WTC11 (cell line): Measurements from ENCODE around the gene GPR153. TPM values are rescaled to one million over a fixed set of nuclear protein-coding genes. Genes with fewer than 3 reads are reported as not detected.

Experiments
- ATAC-seq: fragments of 200-7000 bp; cut with Tn5 transposase; 2 replicates; pipeline ENCODE4 v1.10.0; 2021; ENCODE audit warnings: mild to moderate bottlenecking, moderate library complexity
- CTCF ChIA-PET: fragments of 300-600 bp; sonication (Branson Sonifier 250); formaldehyde crosslinking; loops from one replicate; lab custom pipeline; 2021; ENCODE audit warnings: antibody characterized with exemption; lab: Charles Lee
- POLR2A ChIA-PET: fragments of 350-600 bp; sonication (Branson Sonifier 250); formaldehyde crosslinking; loops from one replicate; lab custom pipeline; 2021; ENCODE audit warnings: antibody characterized with exemption; lab: Charles Lee
- DNase-seq: peaks from one replicate; pipeline ENCODE4 v3.0.0; 2021; ENCODE audit warnings: low spot score
- H3K27ac Mint-ChIP-seq: 2 replicates; pipeline ENCODE4 v1.8.0; 2021; ENCODE audit warnings: mixed read lengths
- H3K27me3 Mint-ChIP-seq: 2 replicates; pipeline ENCODE4 v1.8.0; 2021; ENCODE audit warnings: low read depth, mild to moderate bottlenecking, moderate library complexity, mixed read lengths
- H3K36me3 Mint-ChIP-seq: 2 replicates; pipeline ENCODE4 v1.8.0; 2021; ENCODE audit warnings: mixed read lengths
- H3K4me1 Mint-ChIP-seq: 2 replicates; pipeline ENCODE4 v1.8.0; 2022; ENCODE audit warnings: mixed read lengths
- H3K4me3 Mint-ChIP-seq: 2 replicates; pipeline ENCODE4 v1.8.0; 2021; ENCODE audit warnings: mild to moderate bottlenecking, moderate library complexity, mixed read lengths
- H3K9me3 Mint-ChIP-seq: 2 replicates; pipeline ENCODE4 v1.8.0; 2021; ENCODE audit warnings: mixed read lengths
- ATF1 ChIP-seq: sonication (generic); formaldehyde crosslinking; IDR thresholded peaks from 2 replicates; pipeline ENCODE4 v1.8.1; 2023; ENCODE audit warnings: mild to moderate bottlenecking, moderate library complexity, missing genetic modification reagents
- E2F4 ChIP-seq: sonication (generic); formaldehyde crosslinking; IDR thresholded peaks from 2 replicates; pipeline ENCODE4 v1.8.1; 2022; ENCODE audit warnings: low read depth, mild to moderate bottlenecking, moderate library complexity, missing genetic modification reagents, borderline replicate concordance
- FOXP1 ChIP-seq: sonication (generic); formaldehyde crosslinking; IDR thresholded peaks from 2 replicates; pipeline ENCODE4 v1.8.0; 2022; ENCODE audit warnings: missing genetic modification reagents, mild to moderate bottlenecking, moderate library complexity, borderline replicate concordance
- GTF2I ChIP-seq: fragments of 250-450 bp; sonication (Bioruptor Pico); conservative IDR thresholded peaks from 2 replicates; pipeline ENCODE4 v1.4.0; 2021; ENCODE audit warnings: mild to moderate bottlenecking
- HMGXB4 ChIP-seq: sonication (generic); formaldehyde crosslinking; IDR thresholded peaks from 2 replicates; pipeline ENCODE4 v1.8.1; 2023; ENCODE audit warnings: mild to moderate bottlenecking, moderate library complexity, missing genetic modification reagents
- IRF2 ChIP-seq: sonication (generic); formaldehyde crosslinking; IDR thresholded peaks from 2 replicates; pipeline ENCODE4 v1.8.0; 2022; ENCODE audit warnings: low read depth, missing genetic modification reagents, borderline replicate concordance
- JUN ChIP-seq: sonication (generic); formaldehyde crosslinking; IDR thresholded peaks from 2 replicates; pipeline ENCODE4 v1.8.0; 2023; ENCODE audit warnings: mild to moderate bottlenecking, missing genetic modification reagents
- MXD4 ChIP-seq: fragments of 250-450 bp; sonication (Bioruptor Pico); IDR thresholded peaks from 2 replicates; pipeline ENCODE4 v1.8.0; 2021; ENCODE audit warnings: mild to moderate bottlenecking, moderate library complexity, borderline replicate concordance
- PRDM15 ChIP-seq: sonication (generic); formaldehyde crosslinking; IDR thresholded peaks from 2 replicates; pipeline ENCODE4 v1.8.0; 2022; ENCODE audit warnings: missing genetic modification reagents
- PREB ChIP-seq: sonication (generic); formaldehyde crosslinking; IDR thresholded peaks from 2 replicates; pipeline ENCODE4 v1.8.1; 2022; ENCODE audit warnings: mild to moderate bottlenecking, missing genetic modification reagents, moderate library complexity, borderline replicate concordance
- PRRX2 ChIP-seq: fragments of 250-450 bp; sonication (Bioruptor Pico); IDR thresholded peaks from 2 replicates; pipeline ENCODE4 v1.8.0; 2021; ENCODE audit warnings: mild to moderate bottlenecking
- USF1 ChIP-seq: sonication (generic); formaldehyde crosslinking; IDR thresholded peaks from 2 replicates; pipeline ENCODE4 v1.8.0; 2022; ENCODE audit warnings: mild to moderate bottlenecking, missing genetic modification reagents
- ZBTB21 ChIP-seq: sonication (generic); formaldehyde crosslinking; IDR thresholded peaks from 2 replicates; pipeline ENCODE4 v1.8.1; 2023; ENCODE audit warnings: mild to moderate bottlenecking, missing genetic modification reagents, borderline replicate concordance
- ZBTB43 ChIP-seq: sonication (generic); formaldehyde crosslinking; IDR thresholded peaks from 2 replicates; pipeline ENCODE4 v1.8.1; 2023; ENCODE audit warnings: mild to moderate bottlenecking, missing genetic modification reagents
- ZNF121 ChIP-seq: sonication (generic); formaldehyde crosslinking; IDR thresholded peaks from 2 replicates; pipeline ENCODE4 v1.8.0; 2023; ENCODE audit warnings: missing genetic modification reagents
- ZNF138 ChIP-seq: sonication (generic); formaldehyde crosslinking; conservative IDR thresholded peaks from 2 replicates; pipeline ENCODE4 v1.8.1; 2022; ENCODE audit warnings: mild to moderate bottlenecking, moderate library complexity, missing genetic modification reagents
- ZNF423 ChIP-seq: fragments of 250-450 bp; sonication (Bioruptor Pico); IDR thresholded peaks from 2 replicates; pipeline ENCODE4 v2.1.2; 2022; ENCODE audit warnings: mild to moderate bottlenecking, moderate library complexity
- ZNF425 ChIP-seq: fragments of 250-450 bp; sonication (Bioruptor Pico); conservative IDR thresholded peaks from 2 replicates; pipeline ENCODE4 v1.9.0; 2021; ENCODE audit warnings: mild to moderate bottlenecking
- total RNA-seq: library from RNA; stranded (reverse); gene quantifications from 3 replicates; pipeline ENCODE4 v1.2.3, GENCODE V29; 2021

The GPR153 gene
- total RNA-seq, 1 experiment from 2014 or later: 13.4 TPM

GRCh38 chr1:6252374-6252710 lies 8.6 kb downstream of the GPR153 start:
- H3K27ac Mint-ChIP-seq: no peak overlapping the region
- POLR2A ChIA-PET: no interaction called here

GRCh38 chr1:6251681-6252373 lies 9.1 kb downstream of the GPR153 start:
- Mint-ChIP-seq H3K4me3 (no peak overlapping the region), H3K27me3 (peaks cover 50% of the 10 kb centered on the region), H3K36me3 (no peaks in the 10 kb centered on the region), H3K27ac (no peak overlapping the region), H3K9me3 (no peaks in the 10 kb centered on the region), H3K4me1 (peaks cover 7% of the 10 kb centered on the region)
- ATAC-seq (no peak), DNase-seq (no peak)
- ChIA-PET CTCF (interaction anchor here (0.6 to 9.0 kb wide), 8 partner anchors 10 to 189 kb away, joined by 3 to 164 read pairs (median 4); partner anchors contain the start of gene GPR153), POLR2A (no interaction called here)
- TF ChIP-seq GTF2I (CRISPR knock-in tag) (no peak), ZNF423 (CRISPR knock-in tag) (no peak), PREB (CRISPR knock-in tag) (no peak), PRDM15 (CRISPR knock-in tag) (no peak), FOXP1 (CRISPR knock-in tag) (no peak)

More at GRCh38 chr1:6252374-6252710, 8.6 kb downstream of the GPR153 start:
- DNase-seq: no peak
- no peak for ATAC-seq
- Mint-ChIP-seq H3K36me3 (no peaks in the 10 kb centered on the region), H3K27me3 (peaks cover 45% of the 10 kb centered on the region), H3K9me3 (no peaks in the 10 kb centered on the region), H3K4me1 (peaks cover 2% of the 10 kb centered on the region), H3K4me3 (no peak overlapping the region)
- CTCF ChIA-PET: interaction anchor here (0.7 to 9.0 kb wide), 9 partner anchors 10 to 188 kb away, joined by 3 to 164 read pairs (median 4); partner anchors contain the start of gene GPR153
- TF ChIP-seq IRF2 (CRISPR knock-in tag): no peak
- TF ChIP-seq ZNF138 (CRISPR knock-in tag): no peak
- no peak for TF ChIP-seq ATF1
- TF ChIP-seq ZBTB21: no peak
- TF ChIP-seq HMGXB4 (CRISPR knock-in tag): no peak
- no peak for TF ChIP-seq USF1 (CRISPR knock-in tag)
- TF ChIP-seq PRRX2 (CRISPR knock-in tag): no peak
- no peak for TF ChIP-seq ZBTB43 (CRISPR knock-in tag)
- TF ChIP-seq ZNF425 (CRISPR knock-in tag): no peak
- TF ChIP-seq JUN (CRISPR knock-in tag): no peak
- no peak for TF ChIP-seq ZNF121 (CRISPR knock-in tag)
- TF ChIP-seq MXD4 (CRISPR knock-in tag): no peak
- TF ChIP-seq E2F4 (CRISPR knock-in tag): no peak
